ENCODE data around the gene KIAA1217. TPM values are rescaled to one million over a fixed set of nuclear protein-coding genes. Genes with fewer than 3 reads are reported as not detected.

Gene KIAA1217
- total RNA-seq, 4 donors from 2014 or later: 12.7 to 156 (median 34.8) TPM

DNA sequence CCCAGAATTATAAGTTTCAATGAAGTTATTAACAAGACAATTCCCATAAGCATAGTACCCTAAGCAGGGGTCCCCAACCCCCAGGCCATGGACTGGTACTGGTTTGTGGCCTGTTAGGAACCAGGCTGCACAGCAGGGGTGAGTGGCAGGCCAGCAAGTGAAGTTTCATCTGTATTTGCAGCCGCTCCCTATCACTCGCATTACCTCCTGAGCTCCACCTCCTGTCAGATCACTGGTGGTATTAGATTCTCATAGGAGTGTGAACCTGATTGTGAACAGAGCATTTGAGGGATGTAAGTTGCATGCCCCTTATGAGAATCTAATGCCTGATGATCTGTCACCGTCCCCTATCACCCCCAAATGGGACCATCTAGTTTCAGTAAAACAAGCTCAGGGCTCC lies 36.0 kb upstream of the KIAA1217 start:
- ATAC-seq (ENCODE audit: low FRiP score) (no peak), DNase-seq (ENCODE audit: low spot score) (no peak)
- TF ChIP-seq CTCF (IDR thresholded peaks at IDR 0.05): no peak

- DNase-seq (ENCODE audit: low spot score): no peak
- ATAC-seq (ENCODE audit: low FRiP score): no peak
- TF ChIP-seq CTCF (IDR thresholded peaks at IDR 0.05): no peak
Measured at GRCh38 chr10:24174014-24174413, 34.9 kb upstream of the KIAA1217 start.

- TF ChIP-seq CTCF (IDR thresholded peaks at IDR 0.05): no peak
- ATAC-seq (ENCODE audit: low FRiP score): no peak
- DNase-seq (ENCODE audit: low spot score): no peak
Measured at GRCh38 chr10:24176658-24177057, 32.3 kb upstream of the KIAA1217 start.

- TF ChIP-seq CTCF (IDR thresholded peaks at IDR 0.05): no peak
- ATAC-seq (ENCODE audit: low FRiP score): no peak
Measured at GRCh38 chr10:24177636-24178035, 31.3 kb upstream of the KIAA1217 start.

DNA sequence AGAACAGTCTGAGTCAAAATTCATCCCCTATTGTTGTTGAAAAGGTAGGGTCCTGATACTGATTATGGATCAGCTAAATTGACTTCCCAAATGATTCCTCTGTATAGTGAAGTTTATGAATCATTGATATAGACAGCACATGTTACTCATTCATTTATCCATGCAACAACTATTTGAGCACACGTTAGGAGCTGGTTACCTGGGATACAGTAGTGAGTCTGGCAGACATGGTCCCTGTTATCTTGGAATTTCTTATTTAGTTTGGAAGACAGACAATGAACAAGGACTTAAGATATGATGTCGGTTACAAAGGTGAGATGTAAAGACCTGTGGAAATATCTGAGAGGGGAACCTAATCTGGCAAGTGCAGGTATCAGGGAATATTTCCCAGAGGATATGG lies 28.0 kb upstream of the KIAA1217 start:
- no peak for DNase-seq (ENCODE audit: low spot score)
- no peak for TF ChIP-seq CTCF (IDR thresholded peaks at IDR 0.05)
- no peak for ATAC-seq (ENCODE audit: low FRiP score)

More at GRCh38 chr10:24177636-24178035, 31.3 kb upstream of the KIAA1217 start:
- DNase-seq (ENCODE audit: low spot score): no peak

DNA sequence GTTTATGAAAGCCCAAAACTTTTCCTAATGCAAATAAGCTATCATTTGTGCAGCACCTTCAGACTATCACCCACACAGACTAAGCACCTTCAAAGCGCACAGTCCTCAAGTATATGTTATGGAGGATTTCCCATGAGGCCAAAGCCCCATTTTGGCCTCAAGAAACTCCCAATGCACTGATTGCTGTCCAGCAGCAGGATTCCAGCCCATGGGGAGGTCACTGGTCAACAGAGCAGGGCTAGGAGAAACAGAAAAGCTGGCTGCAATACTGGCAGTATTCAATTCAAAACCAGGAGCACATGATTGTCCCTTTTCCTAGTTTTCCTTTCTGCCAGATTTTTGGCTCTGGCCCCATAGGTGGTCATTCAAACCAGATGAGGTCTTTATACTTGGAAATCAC lies 24.5 kb upstream of the KIAA1217 start:
- ATAC-seq (ENCODE audit: low FRiP score) (no peak), DNase-seq (ENCODE audit: low spot score) (no peak)
- TF ChIP-seq CTCF (IDR thresholded peaks at IDR 0.05): no peak

- DNase-seq (ENCODE audit: low spot score): no peak
- no peak for ATAC-seq (ENCODE audit: low FRiP score)
- no peak for TF ChIP-seq CTCF (IDR thresholded peaks at IDR 0.05)
Measured at GRCh38 chr10:24193330-24193729, 15.6 kb upstream of the KIAA1217 start.
